OCI-LY1 (cell line): ENCODE data around the gene GLT8D2.

ENCODE experiments used
- H2AFZ ChIP-seq: fragments of 200-600 bp; sonication (generic), shearing (Covaris generic); 2 replicates; pipeline ENCODE4 v1.6.0; 2014; ENCODE audit warnings: antibody characterized with exemption, mild to moderate bottlenecking, low read length
- H3F3A ChIP-seq: fragments of 200-600 bp; sonication (generic), shearing (Covaris generic); 2 replicates; pipeline ENCODE4 v1.6.0; 2014; ENCODE audit warnings: mild to moderate bottlenecking, antibody characterized with exemption, low read length, moderate library complexity; ENCODE audit not compliant: insufficient read depth
- H3K27ac ChIP-seq: fragments of 200-600 bp; sonication (generic); 2 replicates; pipeline ENCODE4 v1.5.1; 2014; ENCODE audit warnings: low read length, mixed run types, mild to moderate bottlenecking, low read depth; ENCODE audit not compliant: poor library complexity, severe bottlenecking
- H3K27me3 ChIP-seq: fragments of 200-600 bp; sonication (generic); 2 replicates; pipeline ENCODE4 v1.6.0; 2014; ENCODE audit warnings: antibody characterized with exemption, mild to moderate bottlenecking, low read length, moderate library complexity; ENCODE audit not compliant: insufficient read depth
- H3K36me3 ChIP-seq: fragments of 200-600 bp; sonication (generic); 2 replicates; pipeline ENCODE4 v1.6.1; 2014; ENCODE audit warnings: mild to moderate bottlenecking, antibody characterized with exemption, low read length, moderate library complexity, mixed read lengths; ENCODE audit not compliant: insufficient read depth
- H3K4me1 ChIP-seq: fragments of 200-600 bp; sonication (generic); 2 replicates; pipeline ENCODE4 v1.5.1; 2014; ENCODE audit warnings: mild to moderate bottlenecking, low read length, moderate library complexity; ENCODE audit not compliant: insufficient read depth, severe bottlenecking
- H3K4me2 ChIP-seq: fragments of 200-600 bp; sonication (generic), shearing (Covaris generic); 2 replicates; pipeline ENCODE4 v1.6.1; 2014; ENCODE audit warnings: low read length
- H3K4me3 ChIP-seq: fragments of 200-600 bp; sonication (generic); 2 replicates; pipeline ENCODE4 v1.5.1; 2014; ENCODE audit warnings: low read length, low read depth, mild to moderate bottlenecking, mixed read lengths; ENCODE audit not compliant: poor library complexity, severe bottlenecking
- H3K79me2 ChIP-seq: fragments of 200-600 bp; shearing (Covaris generic); 2 replicates; pipeline ENCODE4 v1.6.1; 2016; ENCODE audit warnings: mixed run types, low read length, mixed read lengths; ENCODE audit not compliant: insufficient read depth
- H3K9ac ChIP-seq: fragments of 200-600 bp; sonication (generic), shearing (Covaris generic); 2 replicates; pipeline ENCODE4 v1.6.1; 2014; ENCODE audit warnings: mild to moderate bottlenecking, low read length, mixed read lengths
- H3K9me2 ChIP-seq: fragments of 200-600 bp; sonication (generic), shearing (Covaris generic); 2 replicates; pipeline ENCODE4 v1.6.1; 2014; ENCODE audit warnings: low read depth, mild to moderate bottlenecking, low read length, mixed read lengths
- H3K9me3 ChIP-seq: fragments of 200-600 bp; shearing (Covaris generic); 2 replicates; pipeline ENCODE4 v1.6.1; 2014; ENCODE audit warnings: low read length, mixed read lengths
- H4K20me1 ChIP-seq: fragments of 200-600 bp; sonication (generic), shearing (Covaris generic); 2 replicates; pipeline ENCODE4 v1.6.0; 2016; ENCODE audit warnings: mild to moderate bottlenecking, low read length; ENCODE audit not compliant: insufficient read depth
- EZH2 ChIP-seq: fragments of 200-600 bp; sonication (generic), shearing (Covaris generic); IDR thresholded peaks from 2 replicates; pipeline ENCODE4 v1.8.0; 2017; ENCODE audit warnings: borderline replicate concordance, mixed run types, mild to moderate bottlenecking, antibody characterized with exemption, low read length, moderate library complexity, mixed read lengths
- TF ChIP-seq, protein P1 (sequence below): fragments of 200-600 bp; sonication (generic), shearing (Covaris generic); IDR thresholded peaks from 2 replicates; pipeline ENCODE4 v1.5.1; 2017; ENCODE audit warnings: mild to moderate bottlenecking, antibody characterized with exemption, low read length, moderate library complexity, mixed read lengths

The GLT8D2 gene

GRCh38 chr12:103978384-103978982, 71.5 kb downstream of the GLT8D2 start:
- TF ChIP-seq, protein P1, sequence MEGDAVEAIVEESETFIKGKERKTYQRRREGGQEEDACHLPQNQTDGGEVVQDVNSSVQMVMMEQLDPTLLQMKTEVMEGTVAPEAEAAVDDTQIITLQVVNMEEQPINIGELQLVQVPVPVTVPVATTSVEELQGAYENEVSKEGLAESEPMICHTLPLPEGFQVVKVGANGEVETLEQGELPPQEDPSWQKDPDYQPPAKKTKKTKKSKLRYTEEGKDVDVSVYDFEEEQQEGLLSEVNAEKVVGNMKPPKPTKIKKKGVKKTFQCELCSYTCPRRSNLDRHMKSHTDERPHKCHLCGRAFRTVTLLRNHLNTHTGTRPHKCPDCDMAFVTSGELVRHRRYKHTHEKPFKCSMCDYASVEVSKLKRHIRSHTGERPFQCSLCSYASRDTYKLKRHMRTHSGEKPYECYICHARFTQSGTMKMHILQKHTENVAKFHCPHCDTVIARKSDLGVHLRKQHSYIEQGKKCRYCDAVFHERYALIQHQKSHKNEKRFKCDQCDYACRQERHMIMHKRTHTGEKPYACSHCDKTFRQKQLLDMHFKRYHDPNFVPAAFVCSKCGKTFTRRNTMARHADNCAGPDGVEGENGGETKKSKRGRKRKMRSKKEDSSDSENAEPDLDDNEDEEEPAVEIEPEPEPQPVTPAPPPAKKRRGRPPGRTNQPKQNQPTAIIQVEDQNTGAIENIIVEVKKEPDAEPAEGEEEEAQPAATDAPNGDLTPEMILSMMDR, result no peak
- TF ChIP-seq EZH2, result no peak
- no peak overlapping the region for H3K27ac ChIP-seq
- no peaks in the 10 kb centered on the region for H3K27me3 ChIP-seq
- H2AFZ ChIP-seq, result no peak overlapping the region
- H3K4me2 ChIP-seq, result no peak overlapping the region
- no peak overlapping the region for H3K4me3 ChIP-seq
- no peaks in the 10 kb centered on the region for H4K20me1 ChIP-seq
- H3K9me2 ChIP-seq, result no peaks in the 10 kb centered on the region
- peaks cover 8% of the 10 kb centered on the region; the same call in 1 of the 2 replicates for H3K79me2 ChIP-seq
- H3K9me3 ChIP-seq, result no peaks in the 10 kb centered on the region
- peaks cover 26% of the 10 kb centered on the region for H3K36me3 ChIP-seq
- no peaks in the 10 kb centered on the region for H3K4me1 ChIP-seq
- H3F3A ChIP-seq, result no peaks in the 10 kb centered on the region
- no peak overlapping the region for H3K9ac ChIP-seq

- H4K20me1 ChIP-seq, result no peaks in the 10 kb centered on the region
- no peak overlapping the region for H3K4me2 ChIP-seq
Observed at GRCh38 chr12:103975368-103975767, 74.6 kb downstream of the GLT8D2 start.

DNA sequence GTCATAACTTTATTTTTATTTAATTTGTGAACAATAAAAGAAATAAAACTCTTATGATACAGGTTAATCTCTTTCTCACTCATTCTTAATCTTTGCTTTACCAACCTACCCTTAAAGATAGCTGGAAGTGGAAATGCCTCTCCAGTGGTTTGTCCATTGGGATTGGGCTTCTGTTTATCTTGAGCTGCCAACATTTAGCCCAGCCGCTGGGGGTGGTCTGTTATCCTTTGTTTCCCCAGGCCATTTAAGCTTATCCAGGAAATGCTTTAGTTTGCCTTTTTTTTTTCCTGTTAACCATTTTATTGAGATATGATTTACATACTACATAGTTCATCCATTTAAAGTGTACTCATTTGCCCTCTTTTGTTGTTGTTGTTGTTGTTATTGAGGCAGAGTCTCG, 76.1 kb downstream of the GLT8D2 start:
- TF ChIP-seq EZH2, result no peak
- TF ChIP-seq, protein P1, result no peak
- Histone ChIP-seq H2AFZ (no peak overlapping the region), H3K4me1 (no peaks in the 10 kb centered on the region), H3K27me3 (no peaks in the 10 kb centered on the region), H3K27ac (no peak overlapping the region), H4K20me1 (no peaks in the 10 kb centered on the region), H3K9ac (no peak overlapping the region), H3K4me2 (no peak overlapping the region), H3K36me3 (0 out of 2 replicates have a peak, but pooled peaks cover 5% of the 10 kb centered on the region), H3F3A (no peaks in the 10 kb centered on the region), H3K9me2 (no peaks in the 10 kb centered on the region), H3K4me3 (no peak overlapping the region), H3K79me2 (peaks cover 39% of the 10 kb centered on the region), H3K9me3 (no peaks in the 10 kb centered on the region)

More at GRCh38 chr12:103975368-103975767, 74.6 kb downstream of the GLT8D2 start:
- H3K9ac ChIP-seq, result no peak overlapping the region
- H3K4me3 ChIP-seq, result no peak overlapping the region
- no peak for TF ChIP-seq EZH2
- no peak overlapping the region for H3K27ac ChIP-seq
- H2AFZ ChIP-seq, result no peak overlapping the region
- H3K27me3 ChIP-seq, result no peaks in the 10 kb centered on the region
- no peaks in the 10 kb centered on the region for H3F3A ChIP-seq
- peaks cover 24% of the 10 kb centered on the region for H3K79me2 ChIP-seq
- no peaks in the 10 kb centered on the region for H3K4me1 ChIP-seq
- no peaks in the 10 kb centered on the region for H3K9me3 ChIP-seq
- no peaks in the 10 kb centered on the region for H3K9me2 ChIP-seq
- H3K36me3 ChIP-seq, result peaks cover 13% of the 10 kb centered on the region

GRCh38 chr12:103969391-103969790, 80.6 kb downstream of the GLT8D2 start:
- no peak overlapping the region for H3K4me3 ChIP-seq
- H3K79me2 ChIP-seq, result peaks cover 72% of the 10 kb centered on the region
- TF ChIP-seq EZH2, result no peak
- TF ChIP-seq, protein P1, result no peak
- no peaks in the 10 kb centered on the region for H3F3A ChIP-seq
- no peaks in the 10 kb centered on the region for H3K9me3 ChIP-seq
- H3K36me3 ChIP-seq, result no peaks in the 10 kb centered on the region; the same call in 1 of the 2 replicates
- no peaks in the 10 kb centered on the region for H3K9me2 ChIP-seq
- H3K9ac ChIP-seq, result no peak overlapping the region
- H3K4me2 ChIP-seq, result no peak overlapping the region
- no peak overlapping the region for H2AFZ ChIP-seq
- H4K20me1 ChIP-seq, result no peaks in the 10 kb centered on the region
- peaks cover 14% of the 10 kb centered on the region for H3K4me1 ChIP-seq
- no peaks in the 10 kb centered on the region for H3K27me3 ChIP-seq
- H3K27ac ChIP-seq, result no peak overlapping the region
